Activated CD4-positive, alpha-beta T cell treated with anti-CD3 and anti-CD28 coated beads, Interleukin-2, amount 50 U/mL, for 4 hours (primary cell): ENCODE data around the gene USP51.
A peak's percentile ranks its signal among the peaks of the same experiment; 100 is the strongest.
"Not testable (repeated sequence)": the region's sequence is repeated elsewhere in the genome, so short reads cannot be mapped to it uniquely, and the experiment has no call there.

Experiments
- DNase-seq, 2 experiments: peaks; one replicate each; pipeline ENCODE4 v3.0.0-alpha.2; 2020

The USP51 gene

GRCh38 chrX:55464050-55464449, 25.6 kb downstream of the USP51 start:
- DNase-seq = not testable (repeated sequence)

- not testable (repeated sequence) for DNase-seq
Measured at GRCh38 chrX:55459926-55460325, 29.7 kb downstream of the USP51 start.

- not testable (repeated sequence) for DNase-seq
Measured at GRCh38 chrX:55459426-55459825, 30.2 kb downstream of the USP51 start.

DNA sequence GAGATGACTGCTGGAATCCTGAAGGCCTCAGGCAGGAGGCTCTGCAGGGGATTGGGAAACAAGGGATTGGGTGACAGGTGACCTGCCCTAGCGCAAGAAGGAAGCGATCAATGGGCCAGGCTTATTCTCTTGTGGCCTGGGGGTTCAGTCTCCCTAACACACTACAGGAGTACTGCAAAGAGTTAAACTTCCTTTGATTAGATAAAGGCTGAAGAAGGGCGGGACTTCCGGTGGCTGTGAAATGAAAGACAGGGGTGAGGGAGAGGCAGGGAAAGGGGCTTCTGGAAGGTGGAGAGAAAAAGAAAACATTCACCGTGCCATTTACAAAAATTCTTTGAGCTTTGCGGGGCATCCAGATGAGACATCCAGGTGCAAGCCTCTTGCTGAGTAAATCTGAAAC, 33.9 kb downstream of the USP51 start:
- not testable (repeated sequence) for DNase-seq

DNA sequence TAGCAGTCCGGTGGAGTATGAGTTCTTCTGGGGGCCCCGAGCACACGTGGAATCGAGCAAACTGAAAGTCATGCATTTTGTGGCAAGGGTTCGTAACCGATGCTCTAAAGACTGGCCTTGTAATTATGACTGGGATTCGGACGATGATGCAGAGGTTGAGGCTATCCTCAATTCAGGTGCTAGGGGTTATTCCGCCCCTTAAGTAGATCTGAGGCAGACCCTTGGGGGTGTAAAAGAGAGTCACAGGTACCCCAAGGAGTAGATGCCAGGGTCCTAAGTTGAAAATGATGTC, 36.9 kb downstream of the USP51 start:
- DNase-seq = no peak

DNA sequence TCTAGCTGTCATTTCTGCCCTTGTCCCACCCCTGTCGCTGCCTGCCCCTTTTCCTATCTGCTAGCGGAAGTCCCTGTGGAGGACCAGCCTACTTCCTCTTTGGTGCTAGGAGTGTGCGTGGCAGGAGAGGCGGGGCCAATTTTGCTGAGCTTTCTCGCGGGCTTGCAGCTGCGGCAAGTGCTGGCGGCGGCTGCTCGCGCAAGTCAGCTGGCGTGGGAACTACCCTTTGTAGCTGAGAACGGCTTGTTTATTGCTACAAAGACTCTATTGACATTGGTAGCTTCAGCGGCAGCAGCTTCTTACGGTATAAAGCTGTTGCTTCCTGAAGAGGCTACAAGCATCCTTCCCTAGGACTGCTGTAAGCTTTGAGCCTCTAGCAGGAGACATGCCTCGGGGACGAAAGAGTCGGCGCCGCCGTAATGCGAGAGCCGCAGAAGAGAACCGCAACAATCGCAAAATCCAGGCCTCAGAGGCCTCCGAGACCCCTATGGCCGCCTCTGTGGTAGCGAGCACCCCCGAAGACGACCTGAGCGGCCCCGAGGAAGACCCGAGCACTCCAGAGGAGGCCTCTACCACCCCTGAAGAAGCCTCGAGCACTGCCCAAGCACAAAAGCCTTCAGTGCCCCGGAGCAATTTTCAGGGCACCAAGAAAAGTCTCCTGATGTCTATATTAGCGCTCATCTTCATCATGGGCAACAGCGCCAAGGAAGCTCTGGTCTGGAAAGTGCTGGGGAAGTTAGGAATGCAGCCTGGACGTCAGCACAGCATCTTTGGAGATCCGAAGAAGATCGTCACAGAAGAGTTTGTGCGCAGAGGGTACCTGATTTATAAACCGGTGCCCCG, 37.4 kb downstream of the USP51 start, which contains the start of gene MAGEH1:
Gene MAGEH1 (plus strand): TSS at position 138 of the 843 bp plus-strand sequence. CDS start 248 bp downstream, at position 386.
- peak; percentile 72 to 73 for DNase-seq

GRCh38 chrX:55451626-55451989, 38.0 kb downstream of the USP51 start:
- no peak for DNase-seq

- DNase-seq = no peak
Measured at GRCh38 chrX:55451141-55451540, 38.5 kb downstream of the USP51 start.

DNA sequence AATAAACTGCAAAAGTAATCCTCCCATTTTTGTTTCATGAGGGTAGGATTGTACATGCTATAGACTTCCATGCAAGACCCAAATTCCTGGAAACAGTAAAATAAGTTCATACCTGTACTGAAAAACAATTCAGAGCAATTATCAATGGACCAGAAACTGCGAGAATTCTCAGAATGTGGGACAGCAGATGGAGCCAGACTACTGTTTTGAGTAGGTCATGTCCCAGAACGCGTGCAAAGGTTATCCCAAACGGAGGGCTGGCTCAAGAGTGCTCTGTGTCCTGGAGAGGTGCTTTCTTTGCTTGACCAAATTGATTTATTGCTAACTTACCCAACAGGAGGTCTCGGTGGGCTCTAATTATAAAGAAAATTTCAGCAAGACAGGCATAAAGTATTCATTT, 39.4 kb downstream of the USP51 start:
- no peak for DNase-seq

- DNase-seq = not testable (repeated sequence)
Measured at GRCh38 chrX:55443468-55443867, 46.2 kb downstream of the USP51 start.
